ENCODE data around the gene ANKH. TPM values are rescaled to one million over a fixed set of nuclear protein-coding genes. Genes with fewer than 3 reads are reported as not detected.

The ANKH gene
- polyA plus RNA-seq, 3 donors, result 2.4 to 6.3 (median 3.1) TPM

- intact Hi-C loops (cut with micrococcal nuclease), result no loop called here
- no peaks in the 10 kb centered on the region for H3K79me2 ChIP-seq (ENCODE audit: insufficient read depth, low read length)
- H3K4me3 Mint-ChIP-seq, result no peak overlapping the region
These were observed 83.6 kb downstream of the ANKH start for GRCh38 chr5:14787801-14788579.

GRCh38 chr5:14783691-14784090, 87.9 kb downstream of the ANKH start:
- intact Hi-C loops (cut with micrococcal nuclease), result no loop called here
- Histone ChIP-seq H3K4me3 (replicated peaks in 1 of 3; ENCODE audit: low read depth in 2 of 3, low read length in 3 of 3) (no peak overlapping the region), H3K9me3 (replicated peaks in 1 of 2; ENCODE audit: control insufficient read depth in 1 of 2, insufficient read depth in 1 of 2, low read length in 2 of 2) (no peaks in the 10 kb centered on the region), H3K79me2 (ENCODE audit: insufficient read depth, low read length) (no peaks in the 10 kb centered on the region), H3K4me1 (ENCODE audit: control insufficient read depth in 1 of 2, insufficient read depth in 2 of 2, low read length in 2 of 2) (no peaks in the 10 kb centered on the region), H3K27ac (ENCODE audit: low read depth in 1 of 2, low read length in 2 of 2) (no peak overlapping the region), H3K9ac (ENCODE audit: insufficient read depth, low read length, poor library complexity, severe bottlenecking) (no peak overlapping the region), H3K27me3 (ENCODE audit: control insufficient read depth in 2 of 2, insufficient read depth in 2 of 2, low read length in 2 of 2) (no peaks in the 10 kb centered on the region), H2AFZ (ENCODE audit: insufficient read depth, low read depth, low read length, poor library complexity, severe bottlenecking) (no peak overlapping the region), H3K4me2 (replicated peaks; ENCODE audit: extremely low read depth, low read length, poor library complexity, severe bottlenecking) (no peak overlapping the region), H3K36me3 (replicated peaks in 1 of 2; ENCODE audit: control insufficient read depth in 1 of 2, insufficient read depth in 2 of 2, low read length in 2 of 2) (no peaks in the 10 kb centered on the region), H4K20me1 (ENCODE audit: insufficient read depth, low read length) (no peaks in the 10 kb centered on the region)
- Mint-ChIP-seq H3K4me3 (no peak overlapping the region), H3K27ac (no peak overlapping the region), H3K4me1 (no peaks in the 10 kb centered on the region), H3K27me3 (ENCODE audit: low read depth in 3 of 3) (peaks cover 0 to under 1% (median 0%) of the 10 kb centered on the region in 3 donors), H3K9me3 (peaks cover 0 to 6% (median 1%) of the 10 kb centered on the region in 7 donors), H3K36me3 (no peaks in the 10 kb centered on the region)
- no peak for DNase-seq
- 83% methylated on average over 1 of the region's 4 CpGs for WGBS (ENCODE audit: insufficient coverage)
- TF ChIP-seq CTCF (IDR thresholded peaks at IDR 0.05), result no peak

More at GRCh38 chr5:14787801-14788579, 83.6 kb downstream of the ANKH start:
- Histone ChIP-seq H3K9me3 (replicated peaks in 1 of 2; ENCODE audit: control insufficient read depth in 1 of 2, insufficient read depth in 1 of 2, low read length in 2 of 2) (no peaks in the 10 kb centered on the region), H3K9ac (ENCODE audit: insufficient read depth, low read length, poor library complexity, severe bottlenecking) (no peak overlapping the region), H3K4me2 (replicated peaks; ENCODE audit: extremely low read depth, low read length, poor library complexity, severe bottlenecking) (no peak overlapping the region), H3K4me3 (replicated peaks in 1 of 3; ENCODE audit: low read depth in 2 of 3, low read length in 3 of 3) (no peak overlapping the region), H3K36me3 (replicated peaks in 1 of 2; ENCODE audit: control insufficient read depth in 1 of 2, insufficient read depth in 2 of 2, low read length in 2 of 2) (no peaks in the 10 kb centered on the region), H4K20me1 (ENCODE audit: insufficient read depth, low read length) (no peaks in the 10 kb centered on the region), H3K4me1 (ENCODE audit: control insufficient read depth in 1 of 2, insufficient read depth in 2 of 2, low read length in 2 of 2) (no peaks in the 10 kb centered on the region), H3K27me3 (ENCODE audit: control insufficient read depth in 2 of 2, insufficient read depth in 2 of 2, low read length in 2 of 2) (no peaks in the 10 kb centered on the region), H2AFZ (ENCODE audit: insufficient read depth, low read depth, low read length, poor library complexity, severe bottlenecking) (no peak overlapping the region), H3K27ac (ENCODE audit: low read depth in 1 of 2, low read length in 2 of 2) (no peak overlapping the region)
- Mint-ChIP-seq H3K36me3 (no peaks in the 10 kb centered on the region), H3K27ac (peak overlapping the region in 2 of 7 donors; percentile 65 to 68), H3K9me3 (peaks cover 0 to 6% (median 1%) of the 10 kb centered on the region in 7 donors), H3K27me3 (ENCODE audit: low read depth in 3 of 3) (no peaks in the 10 kb centered on the region), H3K4me1 (peaks cover 6% of the 10 kb centered on the region)
- TF ChIP-seq CTCF (IDR thresholded peaks at IDR 0.05), result no peak
- DNase-seq, result peak; percentile 5 to 41 (median 36)
- WGBS (ENCODE audit: insufficient coverage), result 80% methylated on average over 1 of the region's 6 CpGs
